Neuronal stem cell (in vitro differentiated cells): ENCODE measurements around the gene PTPRC.

ENCODE experiments used
- DNase-seq: peaks from one replicate; pipeline ENCODE4 v3.0.0-alpha.2; 2013; ENCODE audit warnings: low spot score
- H2AFZ ChIP-seq: one replicate; pipeline ENCODE4 v1.6.1; 2013; ENCODE audit warnings: mild to moderate bottlenecking, low read length, inconsistent platforms
- H2AK5ac ChIP-seq: 2 replicates; pipeline ENCODE4 v1.6.1; 2013; ENCODE audit warnings: low read depth, mild to moderate bottlenecking, inconsistent platforms, low read length, moderate library complexity, mixed read lengths
- H2BK120ac ChIP-seq: 2 replicates; pipeline ENCODE4 v1.6.1; 2013; ENCODE audit warnings: low read depth, mild to moderate bottlenecking, inconsistent platforms, low read length, moderate library complexity, mixed read lengths
- H2BK12ac ChIP-seq: one replicate; pipeline ENCODE4 v1.6.1; 2013; ENCODE audit warnings: low read length, inconsistent platforms
- H2BK15ac ChIP-seq: 2 replicates; pipeline ENCODE4 v1.6.1; 2013; ENCODE audit warnings: mild to moderate bottlenecking, low read length, inconsistent platforms, mixed read lengths
- H2BK5ac ChIP-seq: one replicate; pipeline ENCODE4 v1.6.1; 2013; ENCODE audit warnings: inconsistent platforms, mild to moderate bottlenecking, low read length, moderate library complexity
- H3K14ac ChIP-seq: one replicate; pipeline ENCODE4 v1.6.1; 2013; ENCODE audit warnings: low read length, inconsistent platforms
- H3K18ac ChIP-seq: 2 replicates; pipeline ENCODE4 v1.6.1; 2013; ENCODE audit warnings: low read length, inconsistent platforms
- H3K23ac ChIP-seq: 2 replicates; pipeline ENCODE4 v1.6.1; 2013; ENCODE audit warnings: low read depth, mild to moderate bottlenecking, mixed read lengths, low read length, inconsistent platforms; ENCODE audit not compliant: poor library complexity
- H3K27ac ChIP-seq: replicated peaks from 3 replicates; pipeline ENCODE4 v1.5.1; 2013; ENCODE audit warnings: low read length, inconsistent platforms
- H3K27me3 ChIP-seq, 3 experiments: 2 replicates each; pipeline ENCODE4 v1.6.1; 2013; ENCODE audit warnings: low read length in 3 of 3, mild to moderate bottlenecking in 2 of 3, inconsistent platforms in 1 of 3, low read depth in 1 of 3, mixed read lengths in 1 of 3, moderate library complexity in 1 of 3; ENCODE audit not compliant: control insufficient read depth in 3 of 3, insufficient read depth in 3 of 3
- H3K36me3 ChIP-seq, 2 donors: replicated peaks in 1 of 2; 2 replicates each; pipeline ENCODE4 v1.6.1; 2013; ENCODE audit warnings: low read length in 2 of 2; ENCODE audit not compliant: control insufficient read depth in 2 of 2, insufficient read depth in 2 of 2
- H3K4ac ChIP-seq: 2 replicates; pipeline ENCODE4 v1.6.1; 2013; ENCODE audit warnings: inconsistent platforms, mild to moderate bottlenecking, low read length, moderate library complexity
- H3K4me1 ChIP-seq, 2 donors: 1 replicate in 1 of 2; 2 replicates in 1 of 2; pipeline ENCODE4 v1.6.1; 2013; ENCODE audit warnings: low read length in 2 of 2, low read depth in 1 of 2; ENCODE audit not compliant: control insufficient read depth in 2 of 2, insufficient read depth in 1 of 2
- H3K4me2 ChIP-seq: one replicate; pipeline ENCODE4 v1.6.1; 2013; ENCODE audit warnings: mild to moderate bottlenecking, low read length, inconsistent platforms; ENCODE audit not compliant: insufficient read depth, poor library complexity, severe bottlenecking
- H3K4me3 ChIP-seq, 2 donors: 2 replicates each; pipeline ENCODE4 v1.5.1; 2013; ENCODE audit warnings: low read length in 2 of 2, mild to moderate bottlenecking in 2 of 2, inconsistent platforms in 1 of 2, moderate library complexity in 1 of 2
- H3K79me1 ChIP-seq: one replicate; pipeline ENCODE4 v1.6.1; 2013; ENCODE audit warnings: low read depth, mild to moderate bottlenecking, inconsistent platforms, low read length, moderate library complexity
- H3K9ac ChIP-seq: one replicate; pipeline ENCODE4 v1.6.1; 2013; ENCODE audit warnings: mild to moderate bottlenecking, low read depth, low read length, inconsistent platforms; ENCODE audit not compliant: poor library complexity
- H3K9me3 ChIP-seq, 2 donors: replicated peaks in 1 of 2; 2 replicates each; pipeline versions ENCODE3 to v1.6.1; 2013; ENCODE audit warnings: low read length in 2 of 2, mild to moderate bottlenecking in 2 of 2, inconsistent platforms in 1 of 2, low read depth in 1 of 2, mixed read lengths in 1 of 2, moderate library complexity in 1 of 2; ENCODE audit not compliant: control insufficient read depth in 2 of 2, insufficient read depth in 1 of 2
- H4K8ac ChIP-seq: one replicate; pipeline ENCODE4 v1.6.1; 2013; ENCODE audit warnings: low read depth, mild to moderate bottlenecking, inconsistent platforms, low read length, moderate library complexity
- H4K91ac ChIP-seq: one replicate; pipeline ENCODE4 v1.6.1; 2013; ENCODE audit warnings: low read length, low read depth, mild to moderate bottlenecking, inconsistent platforms; ENCODE audit not compliant: poor library complexity
- WGBS, 2 donors: extraction: QIAGEN DNeasy Blood & Tissue Kit; methylation state at CpG; one replicate each; pipeline ENCODE4 v1.1.7; 2013; ENCODE audit warnings: missing lambda C conversion rate in 2 of 2, mixed read lengths in 1 of 2; ENCODE audit not compliant: insufficient read length in 2 of 2, insufficient replicate concordance in 1 of 2; ENCODE audit errors: extremely low coverage in 2 of 2; 5-methylcytosine and 5-hydroxymethylcytosine counted together

The PTPRC gene

GRCh38 chr1:198643808-198644207 lies 5.0 kb downstream of the PTPRC start:
- no peak overlapping the region for H3K27ac ChIP-seq
- no peak overlapping the region for H2BK15ac ChIP-seq
- H2AFZ ChIP-seq = no peak overlapping the region
- no peak for DNase-seq
- H3K23ac ChIP-seq = no peak overlapping the region
- no peak overlapping the region for H3K4me2 ChIP-seq
- no peak overlapping the region for H4K91ac ChIP-seq
- no peak overlapping the region for H3K4me3 ChIP-seq
- WGBS, 2 donors = no CpG with 5 or more reads among the region's 1 CpG
- no peak overlapping the region for H3K14ac ChIP-seq
- H2BK5ac ChIP-seq = no peak overlapping the region
- peaks cover 0 to 2% of the 10 kb centered on the region in 2 donors for H3K4me1 ChIP-seq
- H3K18ac ChIP-seq = no peak overlapping the region
- H3K9me3 ChIP-seq = no peaks in the 10 kb centered on the region
- H2BK12ac ChIP-seq = no peak overlapping the region
- no peaks in the 10 kb centered on the region for H3K27me3 ChIP-seq
- H3K9ac ChIP-seq = no peak overlapping the region
- no peak overlapping the region for H2BK120ac ChIP-seq
- H3K36me3 ChIP-seq = no peaks in the 10 kb centered on the region
- no peak overlapping the region for H4K8ac ChIP-seq
- no peaks in the 10 kb centered on the region for H3K79me1 ChIP-seq
- H3K4ac ChIP-seq = no peak overlapping the region
- no peak overlapping the region for H2AK5ac ChIP-seq

GRCh38 chr1:198647055-198647454 lies 8.2 kb downstream of the PTPRC start:
- Histone ChIP-seq H2BK15ac (no peak overlapping the region), H4K91ac (no peak overlapping the region), H2AFZ (no peak overlapping the region), H3K9me3 (no peaks in the 10 kb centered on the region), H2BK12ac (no peak overlapping the region), H3K4me1 (no peaks in the 10 kb centered on the region), H2BK5ac (no peak overlapping the region), H3K4me2 (no peak overlapping the region), H4K8ac (no peak overlapping the region), H3K4me3 (no peak overlapping the region), H3K79me1 (no peaks in the 10 kb centered on the region), H2BK120ac (no peak overlapping the region), H2AK5ac (no peak overlapping the region), H3K23ac (no peak overlapping the region), H3K18ac (no peak overlapping the region), H3K14ac (no peak overlapping the region), H3K4ac (no peak overlapping the region), H3K27ac (no peak overlapping the region), H3K36me3 (no peaks in the 10 kb centered on the region), H3K27me3 (no peaks in the 10 kb centered on the region), H3K9ac (no peak overlapping the region)
- DNase-seq = no peak
- no CpG with 5 or more reads among the region's 1 CpG for WGBS, 2 donors

GRCh38 chr1:198648592-198648991 lies 9.8 kb downstream of the PTPRC start:
- Histone ChIP-seq H2AK5ac (no peak overlapping the region), H3K79me1 (no peaks in the 10 kb centered on the region), H3K14ac (no peak overlapping the region), H3K9ac (no peak overlapping the region), H4K8ac (no peak overlapping the region), H3K27ac (no peak overlapping the region), H3K23ac (no peak overlapping the region), H2AFZ (no peak overlapping the region), H2BK12ac (no peak overlapping the region), H3K4me1 (no peaks in the 10 kb centered on the region), H2BK5ac (no peak overlapping the region), H3K9me3 (no peaks in the 10 kb centered on the region), H2BK120ac (no peak overlapping the region), H3K4ac (no peak overlapping the region), H3K4me2 (no peak overlapping the region), H4K91ac (no peak overlapping the region), H3K27me3 (no peaks in the 10 kb centered on the region), H3K4me3 (no peak overlapping the region), H3K36me3 (no peaks in the 10 kb centered on the region), H3K18ac (no peak overlapping the region), H2BK15ac (no peak overlapping the region)
- no peak for DNase-seq

GRCh38 chr1:198649232-198649967 lies 10.6 kb downstream of the PTPRC start:
- H3K9ac ChIP-seq = no peak overlapping the region
- H3K4ac ChIP-seq = no peak overlapping the region
- no peak overlapping the region for H2AFZ ChIP-seq
- no peak for DNase-seq
- no peaks in the 10 kb centered on the region for H3K9me3 ChIP-seq
- no peaks in the 10 kb centered on the region for H3K79me1 ChIP-seq
- H2BK12ac ChIP-seq = no peak overlapping the region
- no peaks in the 10 kb centered on the region for H3K27me3 ChIP-seq
- H4K8ac ChIP-seq = no peak overlapping the region
- no peak overlapping the region for H2BK120ac ChIP-seq
- H2BK5ac ChIP-seq = no peak overlapping the region
- no peak overlapping the region for H3K18ac ChIP-seq
- H3K4me3 ChIP-seq = no peak overlapping the region
- no peak overlapping the region for H2BK15ac ChIP-seq
- no peak overlapping the region for H2AK5ac ChIP-seq
- WGBS, 2 donors = 100% methylated on average over 1 of the region's 5 CpGs
- no peaks in the 10 kb centered on the region for H3K4me1 ChIP-seq
- H3K36me3 ChIP-seq = no peaks in the 10 kb centered on the region
- H3K14ac ChIP-seq = no peak overlapping the region
- H4K91ac ChIP-seq = no peak overlapping the region
- H3K23ac ChIP-seq = no peak overlapping the region
- H3K4me2 ChIP-seq = no peak overlapping the region
- no peak overlapping the region for H3K27ac ChIP-seq
